Limb (tissue), 2 donors: ENCODE measurements around the gene ARHGEF7.
"Not testable (repeated sequence)": the region's sequence is repeated elsewhere in the genome, so short reads cannot be mapped to it uniquely, and the experiment has no call there.

Source experiments
- DNase-seq, 2 donors: peaks; one replicate each; pipeline ENCODE4 v3.0.0-alpha.2; 2016; ENCODE audit errors: extremely low spot score in 2 of 2

The ARHGEF7 gene, protein sequence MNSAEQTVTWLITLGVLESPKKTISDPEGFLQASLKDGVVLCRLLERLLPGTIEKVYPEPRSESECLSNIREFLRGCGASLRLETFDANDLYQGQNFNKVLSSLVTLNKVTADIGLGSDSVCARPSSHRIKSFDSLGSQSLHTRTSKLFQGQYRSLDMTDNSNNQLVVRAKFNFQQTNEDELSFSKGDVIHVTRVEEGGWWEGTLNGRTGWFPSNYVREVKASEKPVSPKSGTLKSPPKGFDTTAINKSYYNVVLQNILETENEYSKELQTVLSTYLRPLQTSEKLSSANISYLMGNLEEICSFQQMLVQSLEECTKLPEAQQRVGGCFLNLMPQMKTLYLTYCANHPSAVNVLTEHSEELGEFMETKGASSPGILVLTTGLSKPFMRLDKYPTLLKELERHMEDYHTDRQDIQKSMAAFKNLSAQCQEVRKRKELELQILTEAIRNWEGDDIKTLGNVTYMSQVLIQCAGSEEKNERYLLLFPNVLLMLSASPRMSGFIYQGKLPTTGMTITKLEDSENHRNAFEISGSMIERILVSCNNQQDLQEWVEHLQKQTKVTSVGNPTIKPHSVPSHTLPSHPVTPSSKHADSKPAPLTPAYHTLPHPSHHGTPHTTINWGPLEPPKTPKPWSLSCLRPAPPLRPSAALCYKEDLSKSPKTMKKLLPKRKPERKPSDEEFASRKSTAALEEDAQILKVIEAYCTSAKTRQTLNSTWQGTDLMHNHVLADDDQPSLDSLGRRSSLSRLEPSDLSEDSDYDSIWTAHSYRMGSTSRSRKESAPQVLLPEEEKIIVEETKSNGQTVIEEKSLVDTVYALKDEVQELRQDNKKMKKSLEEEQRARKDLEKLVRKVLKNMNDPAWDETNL

DNA sequence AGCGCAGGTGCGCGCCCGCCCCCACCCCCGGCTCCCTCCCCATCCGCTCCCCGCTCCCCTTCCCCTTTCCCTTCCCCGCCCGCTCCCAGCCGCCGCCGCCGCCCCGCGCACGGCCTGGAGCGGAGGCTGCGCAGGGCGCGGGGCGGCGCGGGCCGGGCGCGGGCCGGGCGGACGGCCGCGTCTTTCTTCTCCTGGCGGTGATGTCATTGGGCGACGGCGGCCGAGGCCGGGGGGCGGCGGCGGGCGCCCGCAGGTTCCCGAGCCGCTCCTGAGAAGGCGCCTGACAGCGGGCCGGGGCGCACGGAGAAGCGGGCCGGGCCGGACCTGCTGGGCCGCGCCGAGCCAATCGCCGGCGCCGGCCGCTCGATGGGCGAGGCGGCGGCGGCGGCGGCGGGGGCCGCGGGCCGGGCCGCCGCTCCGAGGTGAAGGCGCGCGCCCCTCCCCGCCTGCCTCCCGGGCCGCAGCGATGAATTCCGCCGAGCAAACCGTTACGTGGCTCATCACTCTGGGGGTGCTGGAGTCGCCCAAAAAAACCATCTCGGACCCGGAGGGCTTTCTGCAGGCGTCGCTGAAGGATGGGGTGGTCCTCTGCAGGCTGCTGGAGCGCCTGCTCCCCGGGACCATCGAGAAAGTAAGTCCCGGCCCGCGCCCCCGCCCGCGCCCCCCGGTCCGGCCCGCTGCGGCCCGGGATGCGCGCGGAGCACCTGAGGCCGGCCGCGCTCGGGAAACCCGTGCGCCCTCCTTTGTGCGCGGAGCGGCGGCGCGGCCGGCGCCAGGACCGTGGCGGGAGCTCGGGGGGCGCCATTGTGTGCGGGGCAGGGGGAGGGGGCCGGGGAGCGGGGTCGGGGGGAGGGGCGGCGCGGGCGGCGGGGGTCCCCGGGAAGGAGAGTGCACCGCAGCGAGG lies at the start of gene ARHGEF7:
ARHGEF7 (plus strand) TSS at position 250 of the 904 bp plus-strand sequence; CDS start at position 467, 217 bp downstream.
- DNase-seq, result peak in 1 of 2 donors; percentile 78

DNA sequence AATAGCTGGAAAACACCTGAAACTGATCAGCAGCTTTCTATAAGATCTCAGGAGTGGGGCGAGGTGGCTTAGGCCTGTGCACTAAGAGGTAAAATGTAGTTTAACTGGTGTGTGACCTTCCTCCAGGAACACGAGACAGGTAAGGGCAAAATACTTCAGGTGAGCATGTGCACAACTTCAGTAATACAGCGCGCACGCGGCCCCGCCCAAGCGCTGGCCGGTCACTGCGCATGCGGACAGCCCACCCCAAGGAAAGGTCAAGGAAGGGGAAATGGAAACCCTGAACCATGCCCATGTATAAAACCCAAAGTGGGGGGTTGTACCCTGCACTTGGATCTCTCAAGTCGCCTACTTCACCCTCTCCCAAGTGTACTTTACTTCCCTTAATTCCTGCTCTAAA lies 49.4 kb upstream of the ARHGEF7 start:
- no peak for DNase-seq

DNA sequence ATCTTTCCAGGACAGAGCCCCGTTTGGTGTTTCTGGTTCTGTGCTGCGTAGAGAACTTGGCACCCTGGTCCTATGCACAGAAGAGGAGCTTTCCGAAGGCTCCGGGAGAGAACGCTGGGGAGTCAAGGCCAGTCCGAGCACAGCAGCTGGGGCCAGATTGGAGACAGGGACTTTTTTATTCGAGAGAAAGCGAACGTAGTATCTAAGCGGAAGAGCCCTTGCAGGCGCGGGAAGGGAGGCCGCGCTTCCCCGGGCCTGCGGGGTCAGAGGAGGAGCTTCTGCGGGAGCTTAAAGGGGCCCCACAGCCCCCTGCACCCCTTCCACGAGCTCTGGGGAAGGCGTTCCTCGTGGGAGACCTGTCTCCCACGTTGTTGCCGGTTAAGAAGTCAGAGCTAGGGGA lies 48.6 kb upstream of the ARHGEF7 start:
- DNase-seq, result no peak

DNA sequence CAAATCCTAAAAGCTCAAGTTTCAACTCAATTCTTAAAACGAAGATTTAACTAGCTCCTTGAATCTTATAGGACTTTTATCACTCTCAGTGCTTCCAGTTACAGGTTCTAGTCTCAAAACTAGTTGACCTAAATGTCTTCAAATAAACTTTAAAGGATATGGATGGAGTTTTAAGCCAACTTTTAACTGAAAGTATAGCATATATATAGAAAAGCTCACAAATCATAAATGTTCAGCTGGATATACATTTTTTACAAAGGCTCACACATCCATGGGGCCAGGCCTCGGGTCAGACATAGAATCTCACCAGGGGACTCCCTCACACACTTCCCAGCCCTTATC lies 47.1 kb upstream of the ARHGEF7 start:
- DNase-seq, result no peak

DNA sequence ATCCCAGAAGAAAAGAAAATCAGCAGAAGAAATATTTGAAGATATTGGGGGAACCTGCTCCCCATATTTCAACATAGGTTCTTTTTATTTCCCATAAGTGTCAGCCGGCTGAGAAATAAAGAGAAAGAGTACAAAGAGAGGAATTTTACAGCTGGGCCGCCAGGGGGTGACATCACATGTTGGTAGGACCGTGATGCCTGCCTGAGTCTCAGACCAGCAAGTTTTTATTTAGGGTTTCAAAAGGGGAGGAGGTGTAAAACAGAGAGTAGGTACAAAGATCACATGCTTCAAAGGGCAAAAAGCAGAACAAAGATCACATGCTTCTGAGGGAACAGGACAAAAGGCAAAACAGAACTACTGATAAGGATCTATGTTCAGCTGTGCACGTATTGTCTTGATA lies 44.0 kb upstream of the ARHGEF7 start:
- not testable (repeated sequence) for DNase-seq

DNA sequence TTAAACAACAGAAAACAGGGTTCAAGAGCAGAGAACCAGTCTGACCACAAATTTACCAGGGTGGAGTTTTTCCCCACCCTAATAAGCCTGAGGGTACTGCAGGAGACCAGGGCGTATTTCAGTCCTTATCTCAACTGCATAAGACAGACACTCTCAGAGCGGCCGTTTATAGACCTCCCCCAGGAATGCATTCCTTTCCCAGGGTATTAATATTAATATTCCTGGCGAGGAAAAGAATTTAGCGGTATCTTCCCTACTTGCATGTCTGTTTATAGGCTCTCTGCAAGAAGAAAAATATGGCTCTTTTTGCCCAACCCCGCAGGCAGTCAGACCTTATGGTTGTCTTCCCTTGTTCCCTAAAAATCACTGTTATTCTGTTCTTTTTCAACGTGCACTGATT lies 43.6 kb upstream of the ARHGEF7 start:
- not testable (repeated sequence) for DNase-seq

DNA sequence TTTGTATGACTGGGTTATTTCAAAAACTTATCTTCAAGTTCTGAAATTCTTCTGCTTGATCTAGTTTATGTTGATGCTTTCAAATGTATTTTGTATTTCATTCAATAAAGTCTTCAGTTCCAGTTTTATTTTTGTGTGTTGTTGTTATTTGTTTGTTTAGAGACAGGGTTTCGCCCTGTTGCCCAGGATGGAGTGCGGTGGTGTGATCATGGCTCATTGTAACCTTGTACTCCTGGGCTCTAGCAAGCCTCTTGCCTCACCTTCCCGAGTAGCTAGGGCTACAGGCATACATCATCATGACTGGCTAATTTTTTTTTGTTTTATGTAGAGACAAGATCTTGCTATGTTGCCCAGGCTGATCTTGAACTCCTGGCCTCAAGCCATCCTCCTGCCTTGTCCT lies 40.3 kb upstream of the ARHGEF7 start:
- DNase-seq, result no peak

DNA sequence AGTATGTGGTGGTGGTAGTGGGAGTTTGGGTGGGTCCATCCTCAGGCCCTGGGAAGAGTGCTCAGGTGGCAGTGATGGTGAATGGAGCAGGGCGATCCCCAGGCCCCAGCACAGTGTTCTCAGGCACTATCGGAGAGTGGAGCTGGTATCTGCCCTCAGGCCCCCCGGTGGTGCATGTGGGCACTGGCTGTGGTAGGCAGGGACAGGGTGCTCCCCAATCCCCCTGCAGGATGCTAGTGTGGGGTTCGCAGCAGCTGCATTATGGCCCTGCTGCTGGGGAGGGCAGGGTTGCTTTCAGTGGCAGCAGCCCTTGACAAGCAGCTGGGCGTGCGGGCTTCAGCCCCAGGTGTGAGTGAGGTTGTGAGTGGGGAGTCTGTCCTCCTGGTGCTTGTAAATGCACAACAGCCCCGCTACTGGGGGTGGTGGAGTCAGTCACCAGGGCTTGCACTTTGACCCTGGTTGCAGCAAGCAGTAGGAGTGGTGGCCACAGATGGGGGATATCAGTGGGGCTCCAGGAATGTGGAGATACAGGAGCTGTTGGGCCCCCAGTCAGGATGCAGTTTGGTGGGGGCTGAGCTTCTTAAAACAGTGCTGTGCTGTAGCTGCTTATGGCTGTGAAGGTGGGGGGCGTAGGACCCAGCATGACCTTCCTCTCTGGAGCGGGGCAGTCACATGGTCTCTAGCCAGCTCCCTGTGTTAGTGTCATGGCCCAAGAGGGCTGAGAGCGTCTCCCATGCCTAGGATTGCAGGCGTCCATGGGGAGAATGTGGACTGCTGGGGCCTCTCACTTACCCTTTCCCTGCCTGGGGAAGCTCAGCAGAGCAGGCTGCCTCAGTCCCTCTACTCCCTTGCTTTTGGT lies 38.7 kb upstream of the ARHGEF7 start:
- DNase-seq, result no peak

DNA sequence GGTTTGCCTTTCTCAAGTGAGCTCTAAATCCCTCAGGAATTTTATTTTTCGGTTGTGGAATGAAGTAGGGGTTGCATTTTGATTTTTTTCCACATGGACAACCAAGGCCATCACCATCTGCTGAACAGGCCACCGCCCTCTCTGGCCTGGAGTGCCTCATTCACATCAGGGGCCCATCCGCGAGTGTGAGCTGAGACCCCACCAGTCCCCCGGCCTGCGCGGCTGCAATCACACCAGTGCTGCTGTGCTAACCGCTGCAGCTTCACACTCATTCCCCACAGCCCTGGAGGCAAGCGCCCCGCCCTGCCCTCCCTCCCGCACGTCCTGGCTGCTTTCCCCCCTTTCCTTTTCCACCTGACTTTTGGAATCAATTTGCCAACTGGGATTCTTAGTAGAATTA lies 35.7 kb upstream of the ARHGEF7 start:
- no peak for DNase-seq

DNA sequence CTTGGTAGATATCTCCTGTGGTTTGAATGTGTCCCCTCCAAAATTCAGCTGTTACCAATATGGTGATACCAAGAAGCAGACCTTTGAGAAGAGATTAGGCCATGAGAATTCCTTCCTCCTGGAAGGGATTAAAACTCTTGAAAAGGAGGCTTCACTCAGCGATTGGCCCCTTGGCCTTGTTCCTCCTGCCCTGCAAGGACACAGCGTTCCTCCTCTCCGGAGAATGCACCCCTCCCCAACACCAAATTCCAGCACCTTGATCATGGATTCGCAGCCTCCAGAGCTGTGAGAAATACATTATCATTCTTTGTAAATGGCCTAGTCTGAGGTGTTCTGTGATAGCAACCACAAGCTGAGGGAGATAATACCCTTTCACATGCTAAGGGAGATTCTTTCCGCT lies 34.5 kb upstream of the ARHGEF7 start:
- DNase-seq, result no peak

DNA sequence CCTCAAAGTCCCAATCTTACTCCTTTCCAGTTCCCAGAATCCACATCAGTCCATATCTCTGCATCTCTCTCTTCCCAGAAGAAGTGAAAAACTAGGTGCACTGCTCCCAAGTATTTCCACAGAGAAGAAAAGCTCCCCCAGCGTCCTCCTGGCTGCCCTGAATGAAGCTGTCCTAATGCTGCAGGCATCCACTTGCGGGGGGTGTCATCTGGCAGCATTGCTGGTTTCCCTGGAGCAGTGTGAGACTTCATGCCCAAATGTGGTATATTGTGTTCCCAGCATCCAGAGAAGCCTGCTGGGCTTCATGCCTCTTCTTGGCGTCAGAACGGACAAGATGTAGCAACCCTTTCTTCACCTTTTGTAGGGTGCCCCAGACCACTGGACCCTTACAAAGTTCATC lies 32.9 kb upstream of the ARHGEF7 start:
- DNase-seq, result no peak

DNA sequence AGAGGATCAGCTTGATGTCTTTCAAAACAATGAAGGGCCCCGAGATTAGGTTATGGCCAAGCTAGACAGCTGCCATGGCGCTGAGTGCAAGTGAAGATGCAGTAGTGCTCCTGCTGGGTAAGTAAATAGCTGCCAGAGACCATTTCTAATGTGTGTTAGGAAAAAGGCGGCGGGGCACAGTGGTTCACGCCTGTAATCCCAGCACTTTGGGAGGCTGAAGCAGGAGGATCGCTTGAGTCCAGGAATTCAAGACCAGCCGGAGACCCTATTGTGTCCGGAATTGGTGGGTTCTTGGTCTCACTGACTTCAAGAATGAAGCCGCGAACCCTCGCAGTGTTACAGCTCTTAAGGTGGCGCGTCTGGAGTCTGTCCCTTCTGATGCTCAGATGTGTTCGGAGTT lies 32.3 kb upstream of the ARHGEF7 start:
- not testable (repeated sequence) for DNase-seq

DNA sequence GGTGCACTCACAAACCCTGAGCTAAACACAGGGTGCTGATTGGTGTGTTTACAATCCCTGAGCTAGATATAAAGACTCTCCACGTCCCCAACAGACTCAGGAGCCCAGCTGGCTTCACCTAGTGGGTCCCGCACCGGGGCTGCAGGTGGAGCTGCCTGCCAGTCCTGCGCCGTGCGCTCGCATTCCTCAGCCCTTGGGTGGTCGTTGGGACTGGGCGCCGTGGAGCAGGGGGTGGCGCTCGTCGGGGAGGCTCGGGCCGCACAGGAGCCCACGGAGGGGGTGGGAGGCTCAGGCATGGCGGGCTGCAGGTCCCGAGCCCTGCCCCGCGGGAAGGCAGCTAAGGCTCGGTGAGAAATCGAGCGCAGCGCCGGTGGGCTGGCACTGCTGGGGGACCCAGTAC lies 31.4 kb upstream of the ARHGEF7 start:
- DNase-seq, result not testable (repeated sequence)

DNA sequence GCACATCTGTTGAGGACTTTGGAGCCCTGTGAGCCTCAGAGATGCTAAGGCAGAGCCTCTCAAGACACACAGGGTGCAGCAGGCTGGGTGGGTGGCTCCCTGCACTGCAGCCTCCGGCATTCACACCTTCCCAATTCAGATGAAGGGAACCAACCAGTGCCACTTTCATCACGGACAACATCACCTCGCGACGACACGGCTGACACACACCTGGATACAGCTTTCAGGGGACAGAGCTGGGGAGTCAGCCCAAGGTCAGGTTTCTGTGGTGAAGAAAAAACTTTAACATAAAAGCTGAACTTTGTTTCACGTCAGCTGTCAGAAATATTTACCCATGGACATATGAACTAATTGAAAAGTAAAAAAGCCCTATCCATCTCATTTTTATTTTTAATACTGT lies 24.9 kb upstream of the ARHGEF7 start:
- DNase-seq, result no peak

DNA sequence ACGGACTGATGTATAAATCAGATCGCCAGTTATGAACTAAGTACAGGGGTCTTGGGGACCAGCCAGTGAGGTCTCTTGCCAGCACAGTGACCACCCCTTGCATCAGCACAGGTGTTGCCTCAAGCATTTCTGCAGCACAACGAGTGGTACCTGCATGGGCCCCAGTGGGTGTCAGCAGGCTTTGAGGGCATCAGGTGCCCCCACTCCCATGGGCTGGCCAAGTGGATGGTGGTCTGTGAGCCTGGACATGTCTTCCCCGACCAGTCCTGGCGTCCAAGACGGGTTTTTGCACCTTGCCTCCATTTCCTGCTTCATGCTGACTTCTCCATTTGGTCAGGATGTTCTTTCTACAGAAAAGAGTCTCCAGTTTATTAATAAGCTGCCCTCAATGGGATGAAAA lies 22.4 kb upstream of the ARHGEF7 start:
- no peak for DNase-seq

DNA sequence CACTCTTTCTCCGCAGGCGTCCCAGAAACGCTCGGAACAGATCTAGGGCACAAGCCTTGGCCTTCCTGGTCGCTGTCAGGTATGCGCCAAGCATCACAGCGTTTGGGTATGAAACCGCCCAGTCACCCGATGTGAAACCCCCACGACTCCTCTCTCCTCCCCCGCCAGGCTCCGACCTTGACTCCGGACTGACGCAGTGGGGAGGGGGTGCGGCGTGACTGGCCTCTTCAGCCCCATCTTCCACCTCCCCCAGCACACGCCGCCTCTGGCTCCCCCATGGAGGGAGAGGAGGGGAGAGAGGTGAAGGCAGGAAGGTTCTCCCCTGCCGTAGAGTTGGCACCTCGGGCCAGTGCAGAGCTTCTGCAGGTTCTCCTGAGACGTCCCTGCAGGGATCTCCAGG lies 22.0 kb upstream of the ARHGEF7 start:
- no peak for DNase-seq

DNA sequence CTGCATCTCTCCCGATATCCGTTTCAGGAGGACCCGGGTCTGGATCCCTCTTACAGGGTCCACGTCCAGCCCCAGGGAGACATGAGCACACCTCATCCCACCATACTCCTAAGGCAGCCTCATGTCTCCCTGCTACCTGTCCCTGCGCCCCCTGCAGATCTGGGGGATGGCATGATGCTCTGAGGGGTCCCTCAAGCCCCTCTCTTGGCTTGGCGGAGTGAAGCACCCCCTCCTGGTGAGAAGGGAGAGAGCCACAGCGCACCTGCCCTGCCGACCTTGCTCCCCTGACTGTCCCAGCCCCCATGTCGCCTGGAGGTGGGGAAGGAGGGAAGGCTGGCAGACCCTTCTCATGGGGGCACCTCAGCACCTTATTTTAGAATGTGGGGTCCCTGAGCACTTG lies 21.5 kb upstream of the ARHGEF7 start:
- DNase-seq, result no peak

DNA sequence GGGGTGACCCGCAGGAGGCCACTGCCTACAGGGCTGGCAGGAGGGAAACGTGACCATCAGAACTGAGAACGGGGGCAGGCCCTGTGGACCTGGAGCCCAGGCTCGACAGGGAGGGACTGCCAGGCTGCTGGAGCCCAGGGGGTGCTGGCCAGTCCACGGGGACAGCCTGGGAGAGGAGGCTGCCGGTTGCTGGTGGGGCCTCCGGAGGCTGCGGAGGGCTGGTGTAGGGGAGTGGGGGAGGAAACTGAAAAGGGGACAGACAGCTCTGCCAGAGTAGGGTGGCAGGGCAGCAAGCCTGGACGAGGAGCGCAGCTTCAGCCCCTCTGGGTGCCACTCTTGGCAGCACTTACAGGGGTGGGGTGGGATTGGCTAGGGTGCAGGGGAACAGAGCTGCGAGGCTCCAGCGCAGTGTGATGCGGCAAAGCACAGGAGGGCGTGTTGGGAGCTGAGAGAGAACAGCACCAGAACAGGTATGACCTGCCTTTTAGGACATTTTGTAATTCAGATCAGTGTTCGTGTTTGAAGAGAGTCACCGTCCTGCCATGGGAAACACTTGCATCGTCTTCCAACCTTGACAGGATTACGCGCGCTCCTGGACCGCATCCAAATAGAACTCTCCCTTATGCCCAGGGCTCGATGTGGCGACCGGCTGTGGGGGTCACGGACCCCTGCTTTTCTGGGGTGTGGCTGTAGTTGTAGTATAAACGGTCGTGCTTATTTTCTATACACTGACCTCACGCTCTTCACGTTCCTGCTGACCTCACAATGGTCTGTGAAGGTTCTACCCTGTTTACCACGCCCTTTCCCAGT lies 19.9 kb upstream of the ARHGEF7 start:
- no peak for DNase-seq

DNA sequence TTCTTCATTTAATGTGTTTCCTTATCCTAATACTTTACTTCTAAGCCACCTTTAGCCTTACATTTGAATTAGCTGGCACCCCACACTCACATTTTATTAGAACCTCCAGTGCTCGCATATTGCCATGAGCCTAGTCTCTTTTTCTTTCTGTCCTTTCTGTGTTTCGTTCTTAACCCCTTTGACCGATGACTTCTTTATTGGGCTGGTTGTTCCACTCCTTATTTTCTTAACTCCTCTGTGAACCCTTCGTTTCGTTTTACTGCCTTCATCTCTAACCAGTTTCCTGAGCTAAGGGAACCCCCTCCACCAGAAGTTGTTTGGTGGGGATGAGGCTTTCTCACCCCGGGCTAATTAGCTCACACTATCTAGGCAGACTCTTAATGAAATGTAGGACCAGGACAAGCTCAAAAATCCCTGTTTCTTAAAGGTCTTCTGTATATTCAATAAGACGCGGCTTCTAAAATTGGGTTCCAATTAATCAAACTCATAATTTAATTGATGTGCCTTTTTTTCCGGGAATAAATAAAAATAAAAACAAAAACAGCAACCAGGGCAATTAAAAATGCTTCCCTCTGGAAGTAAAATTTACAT lies 19.1 kb upstream of the ARHGEF7 start:
- DNase-seq, result no peak

DNA sequence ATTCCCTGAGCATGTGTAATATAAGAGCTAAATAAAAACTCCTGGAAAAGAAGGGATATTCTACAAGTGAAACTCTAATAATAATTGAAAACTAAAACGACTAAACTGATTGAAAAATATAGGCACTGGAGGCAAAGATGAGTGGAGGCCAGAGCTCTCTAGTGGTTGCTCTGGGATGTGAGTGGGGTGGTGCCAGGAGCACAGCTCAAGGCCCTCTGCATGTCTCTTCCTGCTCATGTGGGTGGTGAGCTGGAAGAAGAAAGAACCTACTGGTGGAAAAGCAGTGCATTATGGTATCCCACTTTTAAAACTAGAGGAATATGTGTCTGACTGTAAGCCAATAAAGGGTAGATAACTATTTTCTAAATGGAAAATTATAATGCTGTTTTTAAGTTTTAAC lies 15.8 kb upstream of the ARHGEF7 start:
- no peak for DNase-seq
